Heart left ventricle (tissue), 16 donors: ENCODE results near the gene GGA2. TPM values are rescaled to one million over a fixed set of nuclear protein-coding genes. Genes with fewer than 3 reads are reported as not detected.

Experiments
- ATAC-seq, 4 donors: fragments of 200-7000 bp; cut with Tn5 transposase; one replicate each; pipeline ENCODE4 v1.9.1; 2020 to 2022; ENCODE audit warnings: moderate library complexity in 4 of 4, mild to moderate bottlenecking in 3 of 4, moderate number of reproducible peaks in 1 of 4
- DNase-seq, 5 donors: peaks; one replicate each; pipeline ENCODE4 v3.0.0-alpha.2; 2020
- H3K27ac ChIP-seq, 12 donors: fragments of 200-600 bp; sonication (generic) in 4 of 12; one replicate each; pipeline versions ENCODE4 v1.5.0 to v1.8.0; 2016 to 2022; ENCODE audit warnings: mild to moderate bottlenecking in 2 of 12
- H3K27me3 ChIP-seq, 9 donors: fragments of 200-600 bp; sonication (generic) in 2 of 9; one replicate each; pipeline versions ENCODE4 v1.5.1 to v1.8.0; 2016 to 2022; ENCODE audit warnings: mild to moderate bottlenecking in 3 of 9
- H3K36me3 ChIP-seq, 9 donors: fragments of 200-600 bp; sonication (generic) in 2 of 9; one replicate each; pipeline versions ENCODE4 v1.5.0 to v1.8.0; 2018 to 2022; ENCODE audit warnings: mild to moderate bottlenecking in 2 of 9
- H3K4me1 ChIP-seq, 12 donors: fragments of 200-600 bp; sonication (generic) in 4 of 12; one replicate each; pipeline versions ENCODE4 v1.5.0 to v1.8.0; 2016 to 2022; ENCODE audit warnings: mild to moderate bottlenecking in 3 of 12
- H3K4me3 ChIP-seq, 12 donors: fragments of 200-600 bp; sonication (generic) in 4 of 12; one replicate each; pipeline versions ENCODE4 v1.5.0 to v1.8.0; 2017 to 2022; ENCODE audit warnings: mild to moderate bottlenecking in 9 of 12, moderate library complexity in 4 of 12
- H3K9me3 ChIP-seq, 12 donors: fragments of 200-600 bp; sonication (generic) in 4 of 12; one replicate each; pipeline versions ENCODE4 v1.5.0 to v1.8.0; 2016 to 2022; ENCODE audit warnings: mild to moderate bottlenecking in 1 of 12
- POLR2A ChIP-seq, 2 donors: fragments of 450-650 bp; IDR thresholded peaks; one replicate each; pipeline ENCODE4 v1.6.1; 2017; ENCODE audit warnings: antibody characterized with exemption in 2 of 2, mild to moderate bottlenecking in 2 of 2, moderate library complexity in 2 of 2
- WGBS, 4 donors: extraction: QIAGEN DNeasy Blood & Tissue Kit in 2 of 4; methylation state at CpG; one replicate each; pipeline versions ENCODE4 v1.1.5 to v1.1.7; 2013 to 2018; 5-methylcytosine and 5-hydroxymethylcytosine counted together
- intact Hi-C, 10 donors: fragments of 100-400 bp; cut with DNase I; formaldehyde crosslinking; loops; one replicate each; pipeline versions ENCODE4 v1.11.1 to v1.14.2; 2022
- polyA plus RNA-seq, 2 donors: library from polyadenylated mRNA; stranded (reverse); fragments of 200-250 nt; gene quantifications; one replicate each; pipeline ENCODE4 v1.2.3, GENCODE V29; 2013
- total RNA-seq, 9 donors: library from RNA; depleted of rRNA in 2 of 9; stranded (reverse); fragments of >200 nt in 2 of 9; fragmentation: NEBNext Ultra II Directional in 3 of 9; extraction: Animal tissue kit (Norgen Biotek cat#: 25700) in 3 of 9; gene quantifications; one replicate each; pipeline versions ENCODE4 v1.1.0 to v1.2.4, GENCODE V29; 2016 to 2023
- TF ChIP-seq, protein P1 (sequence below), 12 donors: fragments of 200-600 bp; sonication (generic) in 4 of 12; IDR thresholded peaks; one replicate each; pipeline versions ENCODE4 v1.5.0 to v1.8.0; 2018 to 2022; ENCODE audit warnings: antibody characterized with exemption in 12 of 12, mild to moderate bottlenecking in 5 of 12
- donor health status: ischemic (EF 13 %, LVEDD 7.1; RV severe dilation, severe dysfunction).
- donor health status: healthy with polysubstance abuse.
- donor health status: DM: no; HTN: yes; CAD: no.
- donor health status: DM: no; HTN: no; CAD: no.
- donor health status: ischemic (EF 25% LVEDD 6.9; RV normal size, moderate dysfunction).
- donor health status: ischemic (EF 25% LVEDD 5.7; RV mildly dilated, moderate dysfunction).
- donor health status: healthy.
- donor health status: DM: yes; HTN: yes; CAD: no.
- donor health status: ischemic (EF 35%, LVEDD 5.7; RV mildly dilated, moderate dysfunction).
- donor health status: nonischemic (EF 11% LVEDD 7.7; RV severe dilation, severe dysfunction).
- donor health status: DM: yes; HTN: yes; CAD: no.
- donor health status: PGD.
- donor health status: ischemic (EF 29% LVEDD 5.4; RV normal size, mild dysfunction).
- donor health status: nonischemic (EF 23%, LVEDD 6.1; RV moderate dilation, normal function).

GGA2 gene
- total and polyA plus RNA-seq, 11 donors = 17.9 to 73.8 (median 46.6) TPM

DNA sequence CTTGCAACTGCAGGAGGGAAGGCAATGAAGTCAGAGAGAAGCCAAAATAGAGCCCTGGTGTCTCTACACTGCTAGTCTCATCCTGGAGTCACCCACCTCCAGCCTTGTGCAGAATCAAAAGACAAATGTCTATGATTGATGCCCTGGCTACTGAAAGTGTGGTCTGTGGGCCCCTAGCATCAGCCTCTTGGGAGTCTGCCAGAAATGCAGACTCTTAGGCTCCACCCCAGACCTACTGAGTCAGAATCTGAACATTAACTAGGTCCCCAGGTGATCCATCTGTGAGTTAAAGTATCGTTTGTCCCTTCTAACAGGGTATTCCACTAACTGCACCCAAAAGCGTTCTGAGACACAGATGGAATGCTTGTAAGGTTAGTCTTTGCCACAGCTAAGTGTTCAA lies 25.6 kb upstream of the GGA2 start:
- Histone ChIP-seq H3K4me3 (no peak overlapping the region), H3K4me1 (no peaks in the 10 kb centered on the region), H3K36me3 (peaks cover 0 to 89% (median 76%) of the 10 kb centered on the region in 9 donors), H3K27me3 (no peaks in the 10 kb centered on the region), H3K9me3 (no peaks in the 10 kb centered on the region), H3K27ac (no peak overlapping the region)
- 82 to 90% (median 85%) methylated on average over 2 of the region's 2 CpGs for WGBS, 4 donors
- intact Hi-C loops = no loop called here
- TF ChIP-seq, protein P1, sequence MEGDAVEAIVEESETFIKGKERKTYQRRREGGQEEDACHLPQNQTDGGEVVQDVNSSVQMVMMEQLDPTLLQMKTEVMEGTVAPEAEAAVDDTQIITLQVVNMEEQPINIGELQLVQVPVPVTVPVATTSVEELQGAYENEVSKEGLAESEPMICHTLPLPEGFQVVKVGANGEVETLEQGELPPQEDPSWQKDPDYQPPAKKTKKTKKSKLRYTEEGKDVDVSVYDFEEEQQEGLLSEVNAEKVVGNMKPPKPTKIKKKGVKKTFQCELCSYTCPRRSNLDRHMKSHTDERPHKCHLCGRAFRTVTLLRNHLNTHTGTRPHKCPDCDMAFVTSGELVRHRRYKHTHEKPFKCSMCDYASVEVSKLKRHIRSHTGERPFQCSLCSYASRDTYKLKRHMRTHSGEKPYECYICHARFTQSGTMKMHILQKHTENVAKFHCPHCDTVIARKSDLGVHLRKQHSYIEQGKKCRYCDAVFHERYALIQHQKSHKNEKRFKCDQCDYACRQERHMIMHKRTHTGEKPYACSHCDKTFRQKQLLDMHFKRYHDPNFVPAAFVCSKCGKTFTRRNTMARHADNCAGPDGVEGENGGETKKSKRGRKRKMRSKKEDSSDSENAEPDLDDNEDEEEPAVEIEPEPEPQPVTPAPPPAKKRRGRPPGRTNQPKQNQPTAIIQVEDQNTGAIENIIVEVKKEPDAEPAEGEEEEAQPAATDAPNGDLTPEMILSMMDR (IDR thresholded peaks at IDR 0.05) = no peak
- no peak for TF ChIP-seq POLR2A (IDR thresholded peaks at IDR 0.05)
- DNase-seq (no peak), ATAC-seq (no peak)

DNA sequence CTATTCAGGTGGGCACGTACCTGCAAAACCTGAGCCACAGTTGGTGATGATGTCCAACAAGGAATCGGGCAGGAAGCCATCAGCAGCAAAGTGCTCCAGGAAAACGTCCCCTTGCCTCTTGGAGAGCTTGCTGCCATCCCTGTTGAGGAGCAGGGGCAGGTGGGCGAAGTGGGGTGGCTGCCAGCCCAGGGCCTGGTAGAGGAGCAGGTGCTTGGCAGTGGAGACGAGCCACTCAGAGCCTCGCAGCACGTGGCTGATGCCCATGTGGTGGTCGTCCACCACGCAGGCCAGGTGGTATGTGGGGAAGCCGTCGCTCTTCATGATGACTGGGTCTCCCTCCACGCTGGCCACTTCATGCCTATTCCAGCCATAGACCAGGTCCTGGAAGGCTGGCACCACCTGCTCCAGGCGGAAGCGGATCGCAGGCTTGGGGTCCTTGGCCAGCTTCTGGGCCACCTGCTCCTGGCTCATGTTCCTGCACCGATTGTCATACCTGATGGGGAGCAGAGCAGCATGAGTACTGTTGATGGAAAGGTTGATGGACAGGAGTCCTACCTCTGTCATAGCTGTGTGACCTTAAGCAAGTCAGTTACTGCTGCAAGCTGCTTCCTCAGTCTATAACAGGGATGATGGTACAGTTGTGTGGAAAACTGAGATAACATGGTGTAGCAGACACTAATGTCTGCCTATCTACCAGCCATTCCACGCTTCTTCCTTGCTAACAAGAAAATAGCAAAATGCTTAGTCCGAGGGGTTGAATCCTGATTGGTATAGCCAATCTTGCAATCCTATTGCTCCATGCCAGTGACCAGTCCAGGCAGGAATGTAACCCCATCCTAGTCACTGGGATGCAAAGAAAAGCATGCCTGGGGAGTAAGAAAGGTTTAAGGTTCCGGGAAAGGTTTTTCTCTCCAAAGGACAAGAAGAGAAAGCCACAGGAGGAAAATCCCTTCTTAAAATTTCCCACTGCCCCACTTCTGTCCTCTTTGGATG lies 24.9 kb upstream of the GGA2 start:
- Histone ChIP-seq H3K36me3 (peaks cover 0 to 89% (median 74%) of the 10 kb centered on the region in 9 donors), H3K27ac (no peak overlapping the region), H3K9me3 (no peaks in the 10 kb centered on the region), H3K27me3 (no peaks in the 10 kb centered on the region), H3K4me3 (no peak overlapping the region), H3K4me1 (no peaks in the 10 kb centered on the region)
- 93 to 96% (median 95%) methylated on average over 15 to 19 of the region's 19 CpGs for WGBS, 4 donors
- TF ChIP-seq, protein P1 (IDR thresholded peaks at IDR 0.05) = no peak
- TF ChIP-seq POLR2A (IDR thresholded peaks at IDR 0.05) = no peak
- intact Hi-C loops = no loop called here
- ATAC-seq = no peak
- no peak for DNase-seq

DNA sequence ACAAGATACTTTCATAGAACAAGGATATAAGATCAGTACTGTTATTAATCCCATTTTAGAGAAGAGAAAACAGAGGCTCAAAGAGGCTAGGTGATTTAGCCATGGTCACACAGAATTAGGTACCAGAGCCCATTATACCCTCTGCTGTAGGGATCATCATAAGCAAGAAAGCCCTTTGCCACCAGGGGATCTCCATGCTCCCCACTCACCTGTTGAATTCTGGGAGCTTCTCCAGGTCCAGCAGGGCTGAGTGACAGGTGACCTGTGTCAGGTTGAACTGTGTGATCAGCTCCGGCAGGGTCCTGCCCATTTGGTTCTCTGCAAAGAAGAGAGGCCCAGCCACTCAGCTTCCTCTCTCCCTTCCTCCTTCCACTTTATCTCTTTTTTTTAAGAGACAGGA lies 22.2 kb upstream of the GGA2 start:
- Histone ChIP-seq H3K9me3 (no peaks in the 10 kb centered on the region), H3K36me3 (peaks cover 2 to 92% (median 82%) of the 10 kb centered on the region in 9 donors), H3K27me3 (no peaks in the 10 kb centered on the region), H3K27ac (no peak overlapping the region), H3K4me1 (peaks cover 0 to 8% (median 0%) of the 10 kb centered on the region in 12 donors), H3K4me3 (no peak overlapping the region)
- WGBS, 4 donors = 88 to 100% (median 100%) methylated on average over 1 of the region's 1 CpG
- no peak for TF ChIP-seq POLR2A (IDR thresholded peaks at IDR 0.05)
- TF ChIP-seq, protein P1 (IDR thresholded peaks at IDR 0.05) = no peak
- ATAC-seq (no peak), DNase-seq (no peak)
- intact Hi-C loops = no loop called here

DNA sequence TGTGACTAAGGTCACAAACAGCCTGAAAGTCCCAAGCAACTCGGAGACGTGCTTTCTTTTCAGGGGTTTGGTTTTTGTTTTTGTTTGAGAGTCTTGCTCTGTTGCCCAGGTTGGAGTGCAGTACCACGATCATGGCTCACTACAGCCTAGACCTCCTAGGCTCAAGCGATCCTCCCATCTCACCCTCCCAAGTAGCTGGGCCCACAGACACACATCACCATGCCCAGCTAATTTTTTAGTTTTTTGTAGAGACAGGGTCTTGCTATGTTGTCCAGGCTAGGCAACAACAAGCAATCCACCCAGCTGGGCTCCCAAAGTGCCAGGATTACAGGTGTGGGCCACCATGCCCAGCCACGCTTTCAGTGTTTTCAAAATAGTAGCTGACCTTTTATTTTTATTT lies 19.8 kb upstream of the GGA2 start:
- intact Hi-C loops = no loop called here
- peaks cover 2 to 89% (median 76%) of the 10 kb centered on the region in 9 donors for H3K36me3 ChIP-seq
- WGBS, 4 donors = 92 to 94% (median 92%) methylated on average over 5 of the region's 5 CpGs
- peaks cover 0 to 8% (median 0%) of the 10 kb centered on the region in 12 donors for H3K4me1 ChIP-seq
- TF ChIP-seq, protein P1 (IDR thresholded peaks at IDR 0.05) = no peak
- TF ChIP-seq POLR2A (IDR thresholded peaks at IDR 0.05) = no peak
- DNase-seq = no peak
- H3K27me3 ChIP-seq = no peaks in the 10 kb centered on the region
- H3K27ac ChIP-seq = no peak overlapping the region
- no peak overlapping the region for H3K4me3 ChIP-seq
- ATAC-seq = no peak
- H3K9me3 ChIP-seq = no peaks in the 10 kb centered on the region
